ENCODE data around the gene ZCWPW2.

DNA sequence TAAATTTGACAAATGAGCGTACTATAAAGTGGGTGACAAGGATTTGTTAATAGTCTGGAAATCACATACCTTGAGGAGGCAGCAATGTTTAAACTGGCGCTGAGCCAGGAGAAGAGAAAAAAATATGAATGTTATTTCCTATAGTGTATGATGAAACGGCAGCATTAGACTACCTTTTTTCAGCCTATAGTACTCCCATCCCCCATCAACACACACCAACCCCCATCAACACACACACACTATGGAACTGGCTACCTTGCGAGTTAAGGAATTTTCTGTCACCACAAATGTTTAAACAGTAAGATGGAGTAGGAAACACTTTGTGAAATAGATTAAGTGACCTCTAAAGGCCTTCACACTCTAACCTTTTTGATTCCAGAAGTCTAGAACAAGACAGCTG lies 46.8 kb upstream of the ZCWPW2 start:
- TF ChIP-seq, protein P1, sequence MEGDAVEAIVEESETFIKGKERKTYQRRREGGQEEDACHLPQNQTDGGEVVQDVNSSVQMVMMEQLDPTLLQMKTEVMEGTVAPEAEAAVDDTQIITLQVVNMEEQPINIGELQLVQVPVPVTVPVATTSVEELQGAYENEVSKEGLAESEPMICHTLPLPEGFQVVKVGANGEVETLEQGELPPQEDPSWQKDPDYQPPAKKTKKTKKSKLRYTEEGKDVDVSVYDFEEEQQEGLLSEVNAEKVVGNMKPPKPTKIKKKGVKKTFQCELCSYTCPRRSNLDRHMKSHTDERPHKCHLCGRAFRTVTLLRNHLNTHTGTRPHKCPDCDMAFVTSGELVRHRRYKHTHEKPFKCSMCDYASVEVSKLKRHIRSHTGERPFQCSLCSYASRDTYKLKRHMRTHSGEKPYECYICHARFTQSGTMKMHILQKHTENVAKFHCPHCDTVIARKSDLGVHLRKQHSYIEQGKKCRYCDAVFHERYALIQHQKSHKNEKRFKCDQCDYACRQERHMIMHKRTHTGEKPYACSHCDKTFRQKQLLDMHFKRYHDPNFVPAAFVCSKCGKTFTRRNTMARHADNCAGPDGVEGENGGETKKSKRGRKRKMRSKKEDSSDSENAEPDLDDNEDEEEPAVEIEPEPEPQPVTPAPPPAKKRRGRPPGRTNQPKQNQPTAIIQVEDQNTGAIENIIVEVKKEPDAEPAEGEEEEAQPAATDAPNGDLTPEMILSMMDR (IDR thresholded peaks at IDR 0.05) = no peak
- no peak for TF ChIP-seq POLR2AphosphoS5 (IDR thresholded peaks at IDR 0.05)
- TF ChIP-seq POLR2A (IDR thresholded peaks at IDR 0.05) = no peak
- no peak for TF ChIP-seq EP300 (IDR thresholded peaks at IDR 0.05)
